HG02623 (cell line): ENCODE data around the gene BCL2.
A peak's percentile ranks its signal among the peaks of the same experiment; 100 is the strongest.

Source experiments
- ATAC-seq: cut with Tn5 transposase; IDR thresholded peaks from one replicate; pipeline ENCODE4 v1.9.1; 2021; ENCODE audit warnings: moderate library complexity; ENCODE audit not compliant: unreplicated experiment

The BCL2 gene

DNA sequence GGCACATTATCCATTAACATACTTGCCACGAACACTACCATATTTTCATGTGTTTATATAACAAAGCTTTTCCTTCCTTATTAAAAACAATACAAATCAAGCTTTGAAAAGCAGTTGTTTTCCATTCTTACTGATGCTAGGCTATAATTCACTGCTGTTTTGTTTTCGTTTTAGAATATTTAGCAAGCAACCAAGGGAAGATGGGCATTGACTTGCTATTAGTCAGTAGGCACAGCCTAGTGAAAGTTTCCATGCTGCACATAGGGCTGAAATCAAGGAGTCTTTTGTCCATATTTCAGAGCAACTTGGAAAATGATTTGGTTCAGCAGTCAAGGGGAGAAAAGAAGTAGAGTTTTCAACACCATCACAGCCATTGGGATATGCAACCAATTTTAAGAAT lies 31.3 kb downstream of the BCL2 start:
- no peak for ATAC-seq

DNA sequence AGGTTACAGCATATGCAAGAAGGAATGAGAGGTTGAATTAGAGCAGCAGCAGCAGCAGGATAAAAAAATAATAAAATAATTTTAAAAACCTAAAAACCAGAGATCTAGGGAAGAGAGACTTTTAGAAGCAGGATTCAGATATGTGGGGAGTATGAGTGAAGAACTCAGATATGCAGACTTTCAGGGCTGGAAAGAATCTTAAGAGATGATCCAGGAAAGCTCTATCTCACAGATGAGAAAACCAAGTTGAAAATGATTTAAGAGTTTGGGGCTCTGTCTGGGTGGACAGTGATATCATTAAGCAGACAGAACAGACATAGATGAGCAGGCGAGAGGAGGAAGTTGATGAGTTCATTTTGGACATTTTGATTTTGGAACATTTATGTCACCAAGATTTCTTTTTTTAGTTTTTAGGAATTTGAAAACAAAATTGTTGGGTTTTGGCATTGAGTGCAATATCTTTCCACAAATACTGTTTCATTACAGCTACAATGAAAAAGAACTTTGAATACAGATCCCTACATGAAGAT lies 31.8 kb downstream of the BCL2 start:
- ATAC-seq: no peak

DNA sequence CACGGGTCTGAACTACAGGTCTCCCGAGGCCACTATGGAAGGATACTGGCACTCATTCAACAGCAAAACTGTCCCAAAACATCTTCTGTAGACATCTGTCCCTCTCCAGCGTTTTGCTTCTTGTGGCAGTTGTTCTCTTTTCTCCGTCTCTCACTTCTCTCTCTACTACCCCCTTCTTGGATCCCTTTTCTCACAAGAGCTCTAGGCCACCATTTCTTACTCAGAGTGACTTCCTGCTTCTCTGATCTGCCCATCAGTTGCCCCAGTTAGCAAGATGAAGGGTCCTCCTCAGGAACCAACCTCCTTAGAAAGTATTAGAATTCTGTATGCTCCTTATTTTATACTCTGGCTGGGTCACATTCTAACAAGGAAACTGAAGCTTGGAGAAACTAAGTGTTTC lies 32.6 kb downstream of the BCL2 start:
- ATAC-seq: no peak

DNA sequence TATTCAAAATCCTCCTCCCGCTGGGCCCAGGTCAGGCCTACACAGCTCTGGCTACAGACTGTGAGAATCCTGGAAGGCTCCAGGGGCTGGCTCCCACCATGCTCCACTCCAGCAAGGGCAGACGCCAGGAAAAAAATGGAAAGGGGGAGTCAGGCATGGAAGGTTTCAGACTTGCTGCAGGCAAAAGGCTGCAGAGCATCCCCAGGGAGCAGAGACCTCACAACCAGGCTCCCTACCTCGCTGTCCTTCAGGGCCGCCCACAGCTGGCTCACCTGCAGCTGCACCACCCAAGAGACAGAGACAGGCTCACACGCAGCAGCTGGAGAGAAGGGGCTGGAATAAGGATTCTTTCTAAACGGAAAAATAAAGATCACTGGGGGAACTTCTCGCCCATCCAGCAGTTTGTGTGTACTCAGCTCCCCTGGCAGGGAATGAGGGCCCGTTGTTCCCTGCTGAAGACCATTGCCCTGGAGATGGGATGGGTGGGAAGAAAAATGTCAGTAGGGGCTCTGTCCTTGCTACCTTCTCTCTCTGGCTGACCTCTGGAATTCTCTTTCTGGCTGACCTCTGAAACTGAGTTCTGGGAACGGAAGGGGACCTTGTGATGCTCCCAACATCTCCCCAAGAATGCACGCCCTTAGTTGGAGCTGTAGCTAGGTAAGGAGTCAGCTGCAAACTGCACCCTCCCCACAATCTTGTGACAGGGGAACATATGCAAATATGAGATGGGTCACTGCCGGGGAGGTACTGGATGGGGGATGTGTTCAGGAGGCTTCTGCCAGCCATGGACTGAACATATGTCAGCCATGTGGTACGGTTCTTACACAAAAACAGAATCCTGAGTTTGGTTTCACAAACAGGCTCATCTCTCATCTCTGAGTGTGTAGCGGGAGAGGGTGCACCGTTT lies 34.5 kb downstream of the BCL2 start:
- ATAC-seq: peak; percentile 92

DNA sequence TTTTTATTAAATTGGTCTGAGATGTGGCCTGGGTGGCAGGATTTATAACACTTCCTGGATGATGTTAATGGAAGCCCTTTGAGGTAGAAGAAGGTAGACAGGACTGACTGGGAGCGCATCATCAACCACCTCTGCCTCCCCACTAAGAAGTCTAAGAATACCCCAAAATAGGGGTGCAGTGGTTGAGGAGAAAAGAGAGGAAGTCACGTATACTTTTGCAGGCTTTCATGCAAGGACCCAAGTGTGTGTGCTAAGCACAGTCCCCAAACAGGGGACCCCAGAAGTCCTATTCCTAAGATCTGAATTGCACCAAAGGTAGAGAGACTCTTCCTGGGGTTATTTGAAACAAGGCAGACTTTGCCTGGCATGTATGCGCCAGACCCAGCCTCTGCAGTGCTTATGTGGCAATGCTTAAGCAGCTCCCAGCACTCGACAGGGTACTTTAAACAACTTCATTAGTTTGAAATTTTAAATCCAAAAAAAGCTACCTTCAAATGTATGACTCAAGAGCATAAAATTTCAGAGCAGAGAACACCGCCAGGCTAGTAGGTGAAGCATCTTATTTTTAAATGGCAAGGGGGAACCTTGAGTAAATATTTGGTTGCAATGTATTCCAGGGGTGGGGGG lies 35.3 kb downstream of the BCL2 start:
- ATAC-seq: no peak

DNA sequence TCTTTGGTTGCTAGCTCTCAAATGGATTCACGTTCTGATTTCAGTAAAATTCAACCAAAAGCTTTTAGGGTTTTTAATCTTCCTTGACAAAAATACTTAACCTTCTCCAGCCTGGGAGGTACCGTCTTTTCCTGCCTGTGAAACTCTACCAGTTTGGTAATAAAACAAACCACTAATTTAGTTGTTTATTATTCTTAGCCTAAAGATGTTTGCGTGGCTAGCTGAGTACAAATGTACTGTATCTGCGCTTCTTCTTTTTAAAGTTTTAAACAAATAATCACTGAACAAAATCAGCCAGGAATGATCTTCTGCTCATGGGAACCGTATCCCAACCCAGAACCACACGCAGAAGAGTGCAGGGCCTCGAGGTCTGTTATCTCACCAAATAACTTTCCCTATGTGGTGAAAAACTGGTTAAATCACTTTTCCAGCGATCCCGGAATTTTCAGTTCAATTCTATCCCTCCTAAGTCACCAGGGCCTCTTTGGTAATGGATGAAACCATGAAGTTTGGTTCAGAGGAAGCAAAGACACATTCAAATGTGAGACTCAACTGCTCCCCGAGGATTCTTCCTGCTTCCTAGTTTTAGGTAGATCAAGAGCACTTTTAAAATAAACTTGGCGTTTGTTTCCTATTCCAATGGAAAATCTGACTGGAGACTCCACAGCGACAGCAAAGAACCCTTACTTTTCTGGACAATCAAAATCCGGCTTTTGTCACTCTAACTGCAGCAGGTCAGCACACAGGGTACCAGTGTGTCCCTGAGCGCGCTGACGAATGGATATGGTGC lies 36.1 kb downstream of the BCL2 start:
- no peak for ATAC-seq

DNA sequence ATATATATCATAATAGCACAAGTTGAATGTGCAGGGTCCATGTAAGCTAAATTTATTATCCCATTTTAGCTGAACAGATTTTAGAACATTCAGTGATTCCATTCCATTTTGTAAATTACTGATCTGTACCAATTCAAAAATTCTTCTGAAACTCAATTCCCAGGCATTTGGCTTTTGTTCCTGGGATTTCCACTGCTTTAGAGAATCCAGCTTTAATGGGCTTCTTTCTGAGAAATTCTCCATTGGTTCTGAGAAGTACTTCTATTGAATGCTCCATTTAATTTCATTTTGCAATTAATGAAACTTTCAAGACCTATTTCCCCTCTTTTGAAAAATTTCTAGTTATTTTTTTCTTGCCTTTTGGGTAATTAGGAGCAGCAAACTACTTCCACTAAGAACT lies 36.8 kb downstream of the BCL2 start:
- no peak for ATAC-seq

DNA sequence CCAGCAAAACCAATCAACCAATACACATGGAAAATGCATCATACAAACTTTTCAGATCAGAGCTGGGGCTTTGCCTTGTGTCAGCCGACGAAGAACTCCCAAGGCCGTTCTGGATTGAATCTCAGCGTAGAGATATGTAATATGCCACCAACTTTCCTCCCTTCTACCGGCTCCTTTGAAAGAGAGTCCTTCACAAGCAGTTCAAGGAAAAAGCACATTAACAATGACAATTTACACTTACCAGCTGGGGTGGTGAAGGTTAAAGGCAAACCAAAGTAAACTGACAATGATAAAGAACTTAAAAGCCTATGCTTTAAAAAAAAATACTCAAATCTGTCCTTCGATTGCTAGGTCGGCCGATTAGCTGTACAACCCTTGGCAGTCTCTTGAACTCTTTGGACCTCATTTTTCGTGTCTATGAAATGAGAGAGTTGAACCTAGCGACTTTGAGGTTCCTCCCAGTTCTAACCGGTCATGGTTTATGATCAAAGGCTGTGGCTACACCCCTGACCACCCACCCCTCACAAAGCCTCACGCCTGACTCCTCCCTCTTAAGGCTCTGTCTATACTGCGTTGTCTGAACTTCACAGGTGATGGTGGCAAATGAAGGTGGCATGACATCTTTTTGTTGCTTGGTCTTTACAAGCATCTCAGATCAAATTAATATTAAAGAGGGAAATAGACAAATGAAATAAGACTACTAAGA lies 46.2 kb downstream of the BCL2 start:
- no peak for ATAC-seq

DNA sequence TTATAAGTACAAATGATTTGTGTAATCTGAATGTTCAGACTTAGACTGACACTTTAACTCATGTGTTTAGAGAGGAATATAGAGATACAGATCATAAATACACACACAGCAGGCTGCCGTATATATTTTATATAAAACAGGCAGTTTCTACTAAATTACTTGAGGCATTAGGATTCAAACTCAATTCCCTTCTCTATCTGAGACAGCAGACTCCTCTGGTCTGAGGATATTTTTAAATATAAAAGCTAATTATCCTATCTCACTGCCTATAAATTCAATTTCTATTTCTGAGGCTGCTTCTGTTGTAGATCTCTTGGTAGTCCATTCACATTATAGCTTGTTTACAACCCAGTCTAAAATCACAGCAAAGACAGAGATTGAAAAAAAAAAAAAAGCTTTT lies 46.9 kb downstream of the BCL2 start:
- no peak for ATAC-seq

DNA sequence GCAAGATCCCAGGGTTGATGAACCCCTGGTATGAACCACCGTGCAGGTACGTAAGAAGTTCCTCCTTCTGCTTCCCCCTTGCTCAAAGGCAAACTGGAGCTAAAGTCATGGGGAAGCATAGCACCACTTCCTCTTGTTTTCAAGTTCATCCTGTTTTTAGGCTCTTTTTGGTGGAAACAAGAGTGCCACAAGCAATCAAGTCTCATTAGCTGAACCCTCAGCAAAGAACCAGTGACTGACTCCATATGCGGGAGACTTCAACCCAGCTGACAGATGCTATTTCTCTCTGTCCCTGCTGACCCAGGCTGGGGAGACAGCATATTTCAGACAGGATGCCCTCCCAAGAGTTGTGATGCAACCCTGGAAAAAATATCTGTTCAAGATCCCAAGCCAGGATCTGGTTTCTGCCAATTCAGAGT lies 47.7 kb downstream of the BCL2 start:
- no peak for ATAC-seq

DNA sequence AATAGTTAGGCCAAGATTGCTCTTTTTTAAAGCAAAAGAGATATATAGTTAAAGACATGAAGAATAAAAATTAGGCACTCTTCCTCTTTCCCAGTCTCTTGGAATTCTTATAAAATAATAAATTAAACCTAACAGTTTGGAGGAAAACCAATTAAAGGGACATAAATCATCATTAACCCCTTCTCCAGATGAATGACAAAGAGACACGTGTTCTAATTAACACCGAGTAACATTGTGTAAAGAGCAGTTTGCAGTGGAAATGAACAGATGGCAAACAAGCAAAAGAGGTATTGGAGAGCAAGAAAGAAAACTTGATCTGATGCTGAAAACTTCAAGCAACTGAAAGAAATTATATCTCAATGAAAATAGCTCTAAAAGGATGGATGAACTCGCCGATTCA lies 48.4 kb downstream of the BCL2 start:
- ATAC-seq: no peak

DNA sequence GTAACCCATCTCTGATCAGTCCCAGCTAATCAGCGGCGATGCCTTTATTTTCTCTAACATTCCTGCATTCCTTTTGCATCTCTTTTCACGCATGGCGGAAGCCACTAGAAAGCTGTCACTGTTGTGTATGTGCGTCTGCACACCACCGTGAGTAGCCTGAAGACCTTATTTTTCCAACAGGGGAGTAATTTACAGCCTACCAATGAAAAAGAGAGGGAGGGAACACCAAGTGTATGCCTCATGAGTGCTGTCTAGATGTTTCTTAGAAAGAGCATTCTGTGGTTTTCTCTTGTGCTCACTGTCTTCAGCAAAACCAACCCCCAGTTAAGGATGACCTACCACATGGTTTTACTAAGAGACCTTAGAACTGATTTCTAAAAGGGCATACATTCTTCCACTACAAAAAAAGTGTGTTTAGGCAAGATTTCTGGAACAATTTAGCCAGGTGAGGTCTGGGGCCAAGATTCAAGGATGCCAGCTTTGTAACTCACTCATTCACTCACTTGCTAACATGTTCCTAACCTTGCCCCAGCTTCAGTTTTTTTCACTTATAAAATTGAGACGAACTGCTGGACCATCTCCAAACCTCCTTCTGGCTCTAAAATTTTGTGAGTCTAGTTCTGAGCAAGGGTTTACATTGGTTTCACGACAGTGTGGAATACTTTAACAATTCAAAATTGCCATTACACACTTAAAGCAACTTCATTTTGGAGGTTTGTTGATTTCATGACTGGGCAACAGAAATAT lies 51.4 kb downstream of the BCL2 start:
- ATAC-seq: no peak

DNA sequence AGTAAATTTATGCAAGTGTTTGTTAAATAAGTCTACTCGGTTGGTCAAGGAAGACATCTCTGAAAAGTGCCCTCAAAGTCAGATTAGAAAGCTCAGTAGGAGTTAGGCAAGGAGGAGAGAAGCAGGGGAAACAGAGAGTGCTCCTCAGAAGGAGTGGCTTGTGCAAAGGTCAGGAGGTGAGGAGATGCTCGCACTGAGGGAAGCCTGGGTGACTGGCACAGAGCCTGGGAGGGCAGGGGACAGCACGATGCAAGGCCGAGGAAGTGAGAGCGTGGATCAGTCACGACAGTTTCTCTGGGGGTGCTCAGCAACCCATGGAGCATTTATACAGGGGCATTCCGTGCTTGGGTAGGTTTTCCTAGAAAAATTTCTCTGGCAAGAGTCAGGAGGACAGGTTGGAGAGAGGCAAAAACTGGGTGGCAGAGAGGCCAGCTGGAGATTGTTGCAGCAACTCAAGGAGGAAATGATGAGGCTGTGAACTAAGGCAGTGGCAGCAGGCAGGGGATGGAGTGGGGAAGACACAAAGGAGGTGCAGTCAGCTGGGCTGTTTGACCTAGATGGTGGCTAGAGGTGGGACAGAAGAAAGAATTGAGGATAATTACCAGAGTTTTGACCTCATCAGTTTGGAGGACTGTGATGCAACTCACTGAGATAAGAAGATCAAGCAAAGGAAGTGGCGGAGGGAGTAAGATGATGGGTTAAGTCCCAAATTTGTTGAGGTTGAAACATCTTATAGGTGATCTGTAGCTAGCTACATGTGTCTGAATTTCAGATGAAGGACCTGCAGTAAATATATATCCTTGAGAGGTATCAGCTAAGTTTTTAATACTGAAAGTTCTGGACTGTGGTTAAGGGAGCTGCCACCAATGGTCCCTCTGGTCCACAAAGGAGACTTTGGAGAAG lies 52.4 kb downstream of the BCL2 start:
- no peak for ATAC-seq

DNA sequence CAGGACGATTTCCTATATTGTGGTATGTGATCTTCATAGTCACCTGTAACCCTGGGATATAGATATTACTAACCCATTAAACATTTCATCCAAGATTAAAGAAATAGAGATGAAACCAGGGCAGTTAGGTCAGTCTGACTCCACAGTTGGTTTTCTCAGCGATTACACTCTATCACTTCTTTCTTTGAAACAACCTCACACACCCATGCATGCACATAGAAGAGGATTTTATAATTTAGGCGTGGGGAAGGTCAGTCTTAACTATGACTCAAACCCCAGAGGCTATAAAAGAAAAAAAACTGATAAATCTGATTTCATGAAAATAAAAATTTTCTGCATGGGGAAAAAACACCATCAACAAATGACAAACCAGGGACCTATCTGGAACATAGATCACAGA lies 54.2 kb downstream of the BCL2 start:
- no peak for ATAC-seq

DNA sequence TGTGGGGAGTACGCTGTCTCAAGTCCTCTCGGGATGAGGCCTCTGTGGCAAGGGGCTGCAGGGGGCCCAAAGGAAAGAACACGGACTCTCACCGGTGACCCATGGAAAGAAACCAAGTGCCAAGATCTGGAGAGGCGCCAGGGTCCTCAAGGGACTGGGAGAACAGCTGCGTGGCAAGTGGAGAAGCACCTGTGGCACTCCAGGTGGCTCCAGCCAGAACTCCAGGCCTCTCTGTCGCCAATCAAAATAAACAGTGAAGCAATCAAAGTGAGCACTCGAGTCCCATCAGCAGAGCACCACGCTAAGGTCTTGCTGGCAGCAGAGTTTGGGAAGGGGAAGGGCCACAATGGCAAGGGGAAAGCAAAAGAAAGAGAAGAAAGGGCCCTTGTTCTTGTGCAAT lies 54.7 kb downstream of the BCL2 start:
- ATAC-seq: no peak

DNA sequence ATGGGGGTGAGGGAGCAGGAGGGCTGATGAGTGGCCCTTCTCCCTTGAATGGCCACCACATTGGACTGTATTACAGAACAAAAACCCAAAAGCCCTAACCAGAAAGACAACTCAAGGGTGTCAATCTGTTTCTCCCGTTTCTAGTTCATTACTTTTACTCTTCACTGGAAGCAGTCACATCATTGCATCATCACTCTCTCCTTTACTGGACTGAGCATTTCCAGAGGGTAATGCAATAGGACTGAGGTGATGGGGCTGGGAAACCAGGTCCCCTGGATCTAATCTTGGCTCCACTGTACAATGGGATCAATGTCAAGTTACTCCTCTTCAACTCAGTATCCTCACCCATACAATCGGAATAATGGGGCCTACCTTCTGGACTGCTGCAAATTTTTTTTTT lies 56.1 kb downstream of the BCL2 start:
- ATAC-seq: no peak

DNA sequence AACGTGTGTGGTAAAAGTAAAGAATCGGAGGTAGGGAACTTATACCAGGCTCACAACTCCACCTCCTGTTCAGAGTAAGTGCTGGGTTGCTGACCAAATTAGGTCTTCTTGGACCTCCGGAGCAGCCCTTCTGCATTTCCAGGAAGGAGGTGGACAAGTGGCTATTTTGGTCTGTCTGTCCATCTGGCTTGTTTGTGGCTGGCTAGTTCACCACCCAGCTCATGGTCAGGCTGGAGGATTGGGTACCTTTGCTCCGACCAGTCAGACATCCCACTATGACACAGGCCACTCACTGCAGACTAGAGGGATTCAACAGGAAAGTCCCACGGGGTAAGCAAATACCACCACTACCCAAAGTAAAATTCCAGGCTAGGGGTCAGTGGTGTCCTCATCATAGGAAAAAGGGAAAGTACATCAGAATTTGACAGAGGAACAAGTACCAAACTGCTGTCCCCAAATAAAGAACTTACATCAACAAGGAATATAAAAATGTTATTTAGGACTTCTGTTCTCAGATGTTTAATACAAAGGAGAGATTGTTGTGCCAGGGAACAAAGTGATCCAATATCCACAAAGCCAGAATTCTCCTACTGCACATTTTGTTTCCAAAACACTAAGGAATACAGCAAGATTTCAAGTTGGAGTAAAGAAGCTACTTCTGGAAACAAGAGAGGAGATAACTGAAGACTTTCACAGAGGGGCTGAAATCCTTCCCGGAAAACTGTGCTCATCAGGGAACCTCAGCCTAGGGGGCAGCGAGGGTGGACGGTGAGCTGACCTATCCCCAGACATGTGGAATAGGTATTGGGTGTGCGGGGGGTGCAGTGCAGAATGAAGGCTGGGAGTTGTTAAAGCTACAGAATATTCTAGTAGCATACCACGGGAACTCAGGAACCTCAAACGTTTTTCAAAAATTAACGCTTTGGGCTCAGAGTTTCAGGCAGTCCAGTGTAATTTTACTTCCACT lies 56.9 kb downstream of the BCL2 start:
- no peak for ATAC-seq

DNA sequence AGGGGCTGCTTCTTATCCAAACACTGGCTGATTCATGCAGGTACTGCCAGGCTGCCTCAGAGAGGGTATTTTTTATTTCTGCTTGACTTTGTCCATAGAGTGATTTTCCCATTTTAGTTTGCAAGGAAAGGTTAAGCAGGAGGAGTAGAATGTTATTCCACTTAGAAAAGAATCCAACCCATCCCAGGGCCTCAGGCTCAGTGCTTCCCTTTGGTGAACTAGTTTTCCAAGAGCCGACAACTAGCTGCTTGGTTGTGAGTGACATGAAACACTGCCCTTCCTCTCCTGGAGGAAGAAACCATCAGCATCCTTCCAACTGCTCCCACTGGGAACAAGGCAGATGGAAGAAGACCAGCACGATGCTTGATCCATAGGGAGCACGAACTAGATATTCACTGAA lies 58.5 kb downstream of the BCL2 start:
- no peak for ATAC-seq
